ENCODE measurements around the gene NWD2.

DNA sequence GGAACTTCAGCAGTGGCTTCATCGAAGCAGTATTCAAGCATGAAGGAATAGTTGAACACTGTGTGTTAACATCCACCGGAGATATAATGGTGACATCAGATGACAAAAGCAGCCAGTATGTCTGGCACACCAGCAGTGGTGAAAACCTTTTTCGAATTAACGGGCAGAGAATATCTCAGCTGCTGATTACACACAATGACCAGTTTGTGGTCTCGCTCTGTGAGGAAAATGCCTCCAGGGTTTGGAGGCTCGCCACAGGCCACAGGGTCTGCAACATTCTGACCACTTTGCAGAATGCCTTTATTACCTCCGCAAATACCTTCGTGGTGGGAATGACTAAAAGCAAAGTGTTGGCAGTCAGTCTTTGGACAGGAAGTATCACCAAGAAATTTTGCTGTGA is 201.5 kb downstream of the NWD2 start:
- TF ChIP-seq, protein P1, sequence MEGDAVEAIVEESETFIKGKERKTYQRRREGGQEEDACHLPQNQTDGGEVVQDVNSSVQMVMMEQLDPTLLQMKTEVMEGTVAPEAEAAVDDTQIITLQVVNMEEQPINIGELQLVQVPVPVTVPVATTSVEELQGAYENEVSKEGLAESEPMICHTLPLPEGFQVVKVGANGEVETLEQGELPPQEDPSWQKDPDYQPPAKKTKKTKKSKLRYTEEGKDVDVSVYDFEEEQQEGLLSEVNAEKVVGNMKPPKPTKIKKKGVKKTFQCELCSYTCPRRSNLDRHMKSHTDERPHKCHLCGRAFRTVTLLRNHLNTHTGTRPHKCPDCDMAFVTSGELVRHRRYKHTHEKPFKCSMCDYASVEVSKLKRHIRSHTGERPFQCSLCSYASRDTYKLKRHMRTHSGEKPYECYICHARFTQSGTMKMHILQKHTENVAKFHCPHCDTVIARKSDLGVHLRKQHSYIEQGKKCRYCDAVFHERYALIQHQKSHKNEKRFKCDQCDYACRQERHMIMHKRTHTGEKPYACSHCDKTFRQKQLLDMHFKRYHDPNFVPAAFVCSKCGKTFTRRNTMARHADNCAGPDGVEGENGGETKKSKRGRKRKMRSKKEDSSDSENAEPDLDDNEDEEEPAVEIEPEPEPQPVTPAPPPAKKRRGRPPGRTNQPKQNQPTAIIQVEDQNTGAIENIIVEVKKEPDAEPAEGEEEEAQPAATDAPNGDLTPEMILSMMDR (IDR thresholded peaks at IDR 0.05): no peak
- TF ChIP-seq POLR2A (IDR thresholded peaks at IDR 0.05) (no peak), EP300 (IDR thresholded peaks at IDR 0.05) (no peak)
